SJCRH30 (cell line): ENCODE data around the gene UNC119B. TPM values are rescaled to one million over a fixed set of nuclear protein-coding genes. Genes with fewer than 3 reads are reported as not detected.

Source experiments
- DNase-seq, 2 experiments: peaks; one replicate each; pipeline ENCODE4 v3.0.0-alpha.2; 2015 to 2020
- H3K27ac ChIP-seq: fragments of 250-450 bp; sonication (Bioruptor Pico); 2 replicates; pipeline ENCODE4 v1.5.1; 2020; ENCODE audit warnings: mild to moderate bottlenecking, moderate library complexity
- H3K27me3 ChIP-seq: fragments of 250-450 bp; sonication (Bioruptor Pico); 2 replicates; pipeline ENCODE4 v1.5.1; 2020; ENCODE audit warnings: mild to moderate bottlenecking, moderate library complexity
- H3K36me3 ChIP-seq: fragments of 250-450 bp; sonication (Bioruptor Pico); 2 replicates; pipeline ENCODE4 v1.5.1; 2020; ENCODE audit warnings: mild to moderate bottlenecking, moderate library complexity
- H3K4me1 ChIP-seq: fragments of 250-450 bp; sonication (Bioruptor Pico); 2 replicates; pipeline ENCODE4 v1.5.1; 2020; ENCODE audit warnings: mild to moderate bottlenecking, moderate library complexity
- H3K4me3 ChIP-seq: fragments of 250-450 bp; sonication (Bioruptor Pico); 2 replicates; pipeline ENCODE4 v1.5.1; 2020; ENCODE audit warnings: mild to moderate bottlenecking, moderate library complexity
- H3K9me3 ChIP-seq: fragments of 250-450 bp; sonication (Bioruptor Pico); replicated peaks from 2 replicates; pipeline ENCODE4 v1.5.1; 2020; ENCODE audit warnings: mild to moderate bottlenecking, moderate library complexity
- total RNA-seq: library from RNA; depleted of rRNA; stranded (reverse); fragments of >200 nt; shearing (Covaris generic); gene quantifications from 2 replicates; pipeline ENCODE4 v1.2.3, GENCODE V29; 2014

UNC119B gene
- total RNA-seq, 1 experiment from 2014 or later, result 20.2 TPM

- H3K36me3 ChIP-seq, result peaks cover 3% of the 10 kb centered on the region; the same call in 1 of the 2 replicates
- H3K9me3 ChIP-seq, result peaks cover 7% of the 10 kb centered on the region; the same call in 1 of the 2 replicates
- no peaks in the 10 kb centered on the region for H3K27me3 ChIP-seq
- DNase-seq, result no peak
- H3K4me3 ChIP-seq, result no peak overlapping the region
- H3K27ac ChIP-seq, result no peak overlapping the region
- H3K4me1 ChIP-seq, result no peaks in the 10 kb centered on the region
These were observed 47.0 kb downstream of the UNC119B start for GRCh38 chr12:120757226-120757742.

- Histone ChIP-seq H3K4me1 (no peaks in the 10 kb centered on the region), H3K9me3 (peaks cover 7% of the 10 kb centered on the region; the same call in 1 of the 2 replicates), H3K27ac (no peak overlapping the region), H3K36me3 (peaks cover 3% of the 10 kb centered on the region; the same call in 1 of the 2 replicates), H3K27me3 (no peaks in the 10 kb centered on the region), H3K4me3 (no peak overlapping the region)
- DNase-seq, result no peak
These were observed 47.7 kb downstream of the UNC119B start for GRCh38 chr12:120757949-120758348.

GRCh38 chr12:120758798-120759590 lies 48.7 kb downstream of the UNC119B start:
- DNase-seq, result no peak
- Histone ChIP-seq H3K27ac (no peak overlapping the region), H3K9me3 (peaks cover 7% of the 10 kb centered on the region; the same call in 1 of the 2 replicates), H3K4me3 (no peak overlapping the region), H3K4me1 (no peaks in the 10 kb centered on the region), H3K27me3 (no peaks in the 10 kb centered on the region), H3K36me3 (peaks cover 3% of the 10 kb centered on the region; the same call in 1 of the 2 replicates)

GRCh38 chr12:120759591-120760348 lies 49.5 kb downstream of the UNC119B start:
- H3K27me3 ChIP-seq, result no peaks in the 10 kb centered on the region
- H3K27ac ChIP-seq, result no peak overlapping the region
- H3K9me3 ChIP-seq, result peaks cover 7% of the 10 kb centered on the region; the same call in 1 of the 2 replicates
- H3K36me3 ChIP-seq, result peaks cover 3% of the 10 kb centered on the region; the same call in 1 of the 2 replicates
- no peaks in the 10 kb centered on the region for H3K4me1 ChIP-seq
- DNase-seq, result no peak
- no peak overlapping the region for H3K4me3 ChIP-seq

GRCh38 chr12:120760349-120761254 lies 50.3 kb downstream of the UNC119B start:
- Histone ChIP-seq H3K4me3 (no peak overlapping the region), H3K4me1 (no peaks in the 10 kb centered on the region), H3K27me3 (no peaks in the 10 kb centered on the region), H3K9me3 (no peaks in the 10 kb centered on the region), H3K27ac (no peak overlapping the region), H3K36me3 (peaks cover 3% of the 10 kb centered on the region; the same call in 1 of the 2 replicates)
- no peak for DNase-seq

GRCh38 chr12:120761519-120761934 lies 51.3 kb downstream of the UNC119B start:
- Histone ChIP-seq H3K27ac (no peak overlapping the region), H3K36me3 (peaks cover 5% of the 10 kb centered on the region), H3K27me3 (no peaks in the 10 kb centered on the region), H3K4me1 (no peaks in the 10 kb centered on the region), H3K9me3 (no peaks in the 10 kb centered on the region), H3K4me3 (no peak overlapping the region)
- no peak for DNase-seq

GRCh38 chr12:120762086-120762485 lies 51.8 kb downstream of the UNC119B start:
- H3K4me3 ChIP-seq, result no peak overlapping the region
- DNase-seq, result no peak
- no peaks in the 10 kb centered on the region for H3K9me3 ChIP-seq
- H3K4me1 ChIP-seq, result no peaks in the 10 kb centered on the region
- H3K36me3 ChIP-seq, result peaks cover 9% of the 10 kb centered on the region
- no peak overlapping the region for H3K27ac ChIP-seq
- H3K27me3 ChIP-seq, result no peaks in the 10 kb centered on the region

GRCh38 chr12:120763250-120763649 lies 53.0 kb downstream of the UNC119B start:
- DNase-seq, result no peak
- H3K27ac ChIP-seq, result no peak overlapping the region
- peaks cover 19% of the 10 kb centered on the region for H3K36me3 ChIP-seq
- H3K27me3 ChIP-seq, result no peaks in the 10 kb centered on the region
- no peak overlapping the region for H3K4me3 ChIP-seq
- no peaks in the 10 kb centered on the region for H3K9me3 ChIP-seq
- H3K4me1 ChIP-seq, result no peaks in the 10 kb centered on the region

- Histone ChIP-seq H3K27ac (no peak overlapping the region), H3K4me3 (no peak overlapping the region), H3K27me3 (no peaks in the 10 kb centered on the region), H3K36me3 (peaks cover 19% of the 10 kb centered on the region), H3K4me1 (no peaks in the 10 kb centered on the region), H3K9me3 (no peaks in the 10 kb centered on the region)
- no peak for DNase-seq
These were observed 54.6 kb downstream of the UNC119B start for GRCh38 chr12:120764816-120765215.

- no peaks in the 10 kb centered on the region for H3K4me1 ChIP-seq
- H3K9me3 ChIP-seq, result no peaks in the 10 kb centered on the region
- peaks cover 19% of the 10 kb centered on the region for H3K36me3 ChIP-seq
- H3K4me3 ChIP-seq, result no peak overlapping the region
- H3K27ac ChIP-seq, result no peak overlapping the region
- DNase-seq, result no peak
- H3K27me3 ChIP-seq, result no peaks in the 10 kb centered on the region
These were observed 56.3 kb downstream of the UNC119B start for GRCh38 chr12:120766566-120766965.

- Histone ChIP-seq H3K4me3 (no peak overlapping the region), H3K9me3 (no peaks in the 10 kb centered on the region), H3K27ac (no peak overlapping the region), H3K27me3 (no peaks in the 10 kb centered on the region), H3K4me1 (no peaks in the 10 kb centered on the region), H3K36me3 (peaks cover 16% of the 10 kb centered on the region; the same call in 1 of the 2 replicates)
- no peak for DNase-seq
These were observed 57.1 kb downstream of the UNC119B start for GRCh38 chr12:120767071-120768024.

- Histone ChIP-seq H3K4me3 (no peak overlapping the region), H3K9me3 (no peaks in the 10 kb centered on the region), H3K27me3 (no peaks in the 10 kb centered on the region), H3K36me3 (peaks cover 16% of the 10 kb centered on the region; the same call in 1 of the 2 replicates), H3K4me1 (no peaks in the 10 kb centered on the region), H3K27ac (no peak overlapping the region)
- DNase-seq, result no peak
These were observed 60.8 kb downstream of the UNC119B start for GRCh38 chr12:120771097-120771496.
